ENCODE measurements around the gene CLTCL1.

CLTCL1 gene

GRCh38 chr22:19132693-19133400, 158.7 kb downstream of the CLTCL1 start:
- no peak for DNase-seq (ENCODE audit: low read depth in 4 of 4, low spot score in 1 of 4)

GRCh38 chr22:19132153-19132552, 159.4 kb downstream of the CLTCL1 start:
- no peak for DNase-seq (ENCODE audit: low read depth in 4 of 4, low spot score in 1 of 4)

GRCh38 chr22:19131685-19132015, 159.9 kb downstream of the CLTCL1 start:
- no peak for DNase-seq (ENCODE audit: low read depth in 4 of 4, low spot score in 1 of 4)

GRCh38 chr22:19130959-19131684, 160.4 kb downstream of the CLTCL1 start, which contains the start of gene TSSK2:
Gene TSSK2 (plus strand): TSS chr22:19131308. CDS start chr22:19131400, 92 bp downstream.
- DNase-seq (ENCODE audit: low read depth in 4 of 4, low spot score in 1 of 4), result no peak

GRCh38 chr22:19129871-19130270, 161.6 kb downstream of the CLTCL1 start:
- no peak for DNase-seq (ENCODE audit: low read depth in 4 of 4, low spot score in 1 of 4)
